Omental fat pad (tissue), 4 donors: ENCODE data around the gene TATDN3. TPM values are rescaled to one million over a fixed set of nuclear protein-coding genes. Genes with fewer than 3 reads are reported as not detected.
"Not testable (repeated sequence)": the region's sequence is repeated elsewhere in the genome, so short reads cannot be mapped to it uniquely, and the experiment has no call there.

Source experiments
- ATAC-seq: fragments of 150-250 bp; one replicate; pipeline ENCODE4 v1.9.1; 2016; ENCODE audit warnings: mild to moderate bottlenecking, moderate library complexity; ENCODE audit not compliant: low FRiP score
- DNase-seq: peaks from one replicate; pipeline ENCODE4 v3.0.0-alpha.2; 2019; ENCODE audit warnings: low spot score
- total RNA-seq, 4 donors: library from RNA; depleted of rRNA; stranded (reverse); fragments of >200 nt; gene quantifications; one replicate each; pipeline ENCODE4 v1.1.0, GENCODE V29; 2016
- TF ChIP-seq, protein P1 (sequence below), 3 donors: fragments of 450-650 bp; IDR thresholded peaks; one replicate each; pipeline ENCODE4 v1.5.1; 2016 to 2017; ENCODE audit warnings: antibody characterized with exemption in 3 of 3, mild to moderate bottlenecking in 3 of 3, moderate library complexity in 2 of 3

Gene TATDN3
- total RNA-seq, 4 donors from 2014 or later, result 10.1 to 15.9 (median 13.3) TPM

DNA sequence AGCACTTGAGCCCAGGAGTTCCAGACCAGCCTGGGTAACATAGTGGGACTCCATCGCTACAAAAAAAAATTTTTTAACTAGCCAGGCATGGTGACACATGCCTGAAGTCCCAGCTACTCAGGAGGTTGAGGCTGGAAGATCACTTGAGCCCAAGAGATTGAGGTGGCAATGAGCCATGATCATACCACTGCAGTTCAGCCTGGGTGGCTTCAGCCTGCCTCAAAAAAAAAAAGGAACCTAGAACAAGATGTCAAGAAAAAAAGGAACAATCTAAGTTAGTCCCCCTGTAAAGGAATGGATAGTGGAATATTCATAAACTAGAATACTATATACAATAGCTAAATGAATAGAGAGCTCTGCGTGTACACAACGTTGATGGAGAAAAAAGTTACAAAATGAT lies 14.5 kb upstream of the TATDN3 start:
- DNase-seq, result no peak
- no peak for ATAC-seq
- TF ChIP-seq, protein P1, sequence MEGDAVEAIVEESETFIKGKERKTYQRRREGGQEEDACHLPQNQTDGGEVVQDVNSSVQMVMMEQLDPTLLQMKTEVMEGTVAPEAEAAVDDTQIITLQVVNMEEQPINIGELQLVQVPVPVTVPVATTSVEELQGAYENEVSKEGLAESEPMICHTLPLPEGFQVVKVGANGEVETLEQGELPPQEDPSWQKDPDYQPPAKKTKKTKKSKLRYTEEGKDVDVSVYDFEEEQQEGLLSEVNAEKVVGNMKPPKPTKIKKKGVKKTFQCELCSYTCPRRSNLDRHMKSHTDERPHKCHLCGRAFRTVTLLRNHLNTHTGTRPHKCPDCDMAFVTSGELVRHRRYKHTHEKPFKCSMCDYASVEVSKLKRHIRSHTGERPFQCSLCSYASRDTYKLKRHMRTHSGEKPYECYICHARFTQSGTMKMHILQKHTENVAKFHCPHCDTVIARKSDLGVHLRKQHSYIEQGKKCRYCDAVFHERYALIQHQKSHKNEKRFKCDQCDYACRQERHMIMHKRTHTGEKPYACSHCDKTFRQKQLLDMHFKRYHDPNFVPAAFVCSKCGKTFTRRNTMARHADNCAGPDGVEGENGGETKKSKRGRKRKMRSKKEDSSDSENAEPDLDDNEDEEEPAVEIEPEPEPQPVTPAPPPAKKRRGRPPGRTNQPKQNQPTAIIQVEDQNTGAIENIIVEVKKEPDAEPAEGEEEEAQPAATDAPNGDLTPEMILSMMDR (IDR thresholded peaks at IDR 0.05), result no peak

DNA sequence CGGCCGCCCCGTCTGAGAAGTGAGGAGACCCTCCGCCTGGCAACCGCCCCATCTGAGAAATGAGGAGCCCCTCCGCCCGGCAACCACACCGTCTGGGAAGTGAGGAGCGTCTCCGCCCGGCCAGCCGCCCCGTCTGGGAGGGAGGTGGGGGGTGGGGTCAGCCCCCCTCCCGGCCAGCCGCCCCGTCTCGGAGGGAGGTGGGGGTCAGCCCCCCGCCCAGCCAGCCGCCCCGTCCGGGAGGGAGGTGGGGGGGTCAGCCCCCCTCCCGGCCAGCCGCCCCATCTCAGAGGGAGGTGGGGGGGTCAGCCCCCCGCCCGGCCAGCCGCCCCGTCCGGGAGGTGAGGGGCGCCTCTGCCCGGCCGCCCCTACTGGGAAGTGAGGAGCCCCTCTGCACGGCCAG lies 12.6 kb upstream of the TATDN3 start:
- not testable (repeated sequence) for ATAC-seq, DNase-seq

DNA sequence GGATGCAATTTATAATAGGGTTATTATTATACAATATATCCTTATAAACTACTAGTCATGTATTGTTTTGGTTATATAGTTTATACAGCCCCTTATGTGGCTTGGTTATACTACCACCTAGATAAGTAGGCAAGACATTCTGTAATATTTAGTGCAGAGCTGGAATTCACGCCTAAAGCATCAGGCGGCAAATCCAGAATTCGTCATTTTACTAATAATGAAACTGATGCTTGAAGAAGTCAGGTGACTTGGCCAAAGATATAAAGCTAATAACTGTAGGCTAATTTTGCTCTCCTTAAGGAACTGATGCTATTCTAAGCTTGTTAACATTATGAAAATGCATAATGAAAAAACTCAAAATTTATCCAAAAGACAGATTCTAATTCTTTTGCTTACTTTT lies 10.9 kb upstream of the TATDN3 start:
- ATAC-seq, result no peak
- TF ChIP-seq, protein P1 (IDR thresholded peaks at IDR 0.05), result no peak
- no peak for DNase-seq

DNA sequence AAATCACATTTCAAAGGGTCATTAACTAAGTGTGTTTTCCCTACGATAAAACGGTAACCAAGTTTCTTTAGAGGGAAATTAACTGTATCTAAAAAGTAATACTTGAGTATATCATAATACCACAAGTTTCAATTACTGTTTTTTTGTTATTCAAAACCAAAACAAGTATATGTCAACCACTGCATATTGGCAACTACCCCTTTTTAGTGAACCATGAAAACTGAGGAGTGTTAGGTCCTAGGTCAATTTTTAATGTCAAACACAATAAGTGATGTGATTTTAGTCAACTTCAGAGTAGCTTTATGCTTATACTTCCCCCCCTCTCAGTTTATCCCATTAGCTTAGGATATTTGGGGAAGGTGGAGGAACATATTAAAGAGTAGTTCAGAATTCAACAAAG lies 10.5 kb upstream of the TATDN3 start:
- no peak for DNase-seq
- TF ChIP-seq, protein P1 (IDR thresholded peaks at IDR 0.05), result no peak
- ATAC-seq, result no peak

DNA sequence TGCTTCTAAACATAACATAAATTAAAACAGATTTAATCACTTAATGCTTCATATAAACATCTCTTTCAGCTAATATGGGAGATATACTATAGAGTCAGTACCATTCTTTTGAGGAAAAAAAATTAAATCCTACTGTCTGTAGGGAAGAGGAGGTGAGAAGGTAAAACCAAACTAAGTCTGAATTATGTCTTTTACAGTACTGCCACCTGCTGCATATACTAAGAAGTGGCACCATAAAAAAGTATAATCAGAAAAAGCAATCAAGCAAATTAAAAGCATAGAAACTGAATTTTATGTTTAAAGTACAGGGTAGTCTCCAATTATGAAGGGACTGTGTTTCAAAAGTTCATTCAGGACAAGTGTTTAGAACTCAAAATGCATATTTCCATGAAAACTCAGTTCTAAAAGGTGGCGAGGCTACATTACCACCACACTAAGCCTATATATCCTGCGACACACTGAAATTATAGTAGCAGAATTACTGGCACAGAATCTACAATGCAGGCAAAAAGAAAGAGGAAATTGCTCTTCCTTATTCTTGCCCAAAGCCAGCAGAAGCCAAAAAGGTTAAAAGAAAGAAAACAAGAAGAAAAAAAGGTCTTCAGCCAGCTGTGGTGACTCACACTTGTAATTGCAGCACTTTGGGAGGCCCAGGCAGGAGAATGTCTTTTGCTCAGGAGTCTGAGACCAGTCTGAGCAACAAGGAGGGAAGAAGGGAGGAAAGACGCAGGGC lies 9.1 kb upstream of the TATDN3 start:
- ATAC-seq (peak; percentile 71), DNase-seq (no peak)

DNA sequence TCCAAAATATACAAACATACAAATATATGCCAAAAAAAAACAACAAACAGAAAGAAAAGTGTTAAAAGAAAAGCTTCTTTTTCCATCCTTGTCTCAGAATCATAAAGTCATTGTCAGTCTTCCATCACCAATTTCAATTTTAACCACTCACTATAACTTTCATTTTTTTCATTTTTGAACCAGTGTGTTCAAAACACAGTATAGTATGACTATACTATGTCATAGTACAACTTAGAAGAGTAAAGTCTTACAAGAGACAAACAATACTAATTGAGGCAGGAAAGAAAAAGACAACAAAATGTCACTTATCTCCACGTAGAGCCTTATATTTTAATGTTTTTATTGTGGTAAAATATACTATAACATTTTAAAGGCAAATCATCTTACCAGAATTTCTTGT lies 7.7 kb upstream of the TATDN3 start:
- ATAC-seq (no peak), DNase-seq (no peak)
- TF ChIP-seq, protein P1 (IDR thresholded peaks at IDR 0.05), result no peak

More for the DNA sequence above, 9.1 kb upstream of the TATDN3 start:
- TF ChIP-seq, protein P1 (IDR thresholded peaks at IDR 0.05), result no peak

DNA sequence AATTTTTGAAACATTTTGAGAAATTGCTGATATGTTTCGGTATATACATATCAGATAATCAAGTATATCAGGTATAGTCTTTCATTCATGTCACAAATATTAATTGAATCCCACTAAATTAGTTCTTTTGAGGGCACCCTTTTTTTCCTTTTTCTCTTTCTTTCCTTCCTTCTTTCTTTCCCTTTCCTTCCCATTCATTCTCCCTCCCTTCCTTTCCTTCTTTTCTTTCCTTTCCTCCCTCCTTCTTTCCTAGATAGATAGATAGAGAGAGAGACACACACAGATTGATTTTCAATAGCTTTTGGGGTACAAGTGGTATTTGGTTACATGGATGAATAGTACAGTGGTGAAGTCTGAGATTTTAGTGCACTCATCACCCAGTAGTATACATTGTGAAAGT lies 5.8 kb upstream of the TATDN3 start:
- TF ChIP-seq, protein P1 (IDR thresholded peaks at IDR 0.05), result no peak
- ATAC-seq, result no peak
- no peak for DNase-seq
